ENCODE results near the gene LGSN.

LGSN gene

DNA sequence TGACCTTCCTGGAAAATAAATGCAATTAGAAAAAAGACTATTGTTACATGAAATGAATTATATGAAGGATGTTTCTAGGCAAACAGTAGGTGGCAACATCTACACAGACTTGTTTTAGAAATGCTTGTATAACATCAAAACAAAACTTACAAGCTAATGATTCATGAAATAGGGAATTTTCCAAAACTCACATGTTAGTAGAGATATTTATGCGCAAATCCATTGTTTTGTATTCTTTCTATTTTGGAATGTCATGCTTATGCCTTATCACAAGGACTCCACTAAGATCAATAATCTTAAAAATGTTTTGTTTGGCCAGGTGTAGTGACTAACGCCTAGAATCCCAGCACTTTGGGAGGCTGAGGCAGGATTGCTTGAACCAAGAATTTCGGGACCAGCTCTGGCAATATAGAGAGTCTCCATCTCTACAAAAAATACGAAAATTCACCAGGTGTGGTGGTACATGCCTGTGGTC is 32.3 kb upstream of the LGSN start:
- H3K79me2 ChIP-seq (ENCODE audit: control insufficient read depth, low read length) = no peaks in the 10 kb centered on the region
- no peaks in the 10 kb centered on the region for H3K36me3 ChIP-seq (ENCODE audit: control insufficient read depth, low read length)
- H3K9me2 ChIP-seq (replicated peaks; ENCODE audit: control insufficient read depth, low read length) = no peaks in the 10 kb centered on the region
- H3K9me3 ChIP-seq (ENCODE audit: control insufficient read depth, insufficient read depth, low read length) = no peaks in the 10 kb centered on the region
- peak overlapping the region; percentile 53 for H3K4me3 ChIP-seq (ENCODE audit: low read length)
- TF ChIP-seq EZH2phosphoT487 (IDR thresholded peaks at IDR 0.05; ENCODE audit: borderline replicate concordance, low read length) (no peak), CTCF (IDR thresholded peaks at IDR 0.05; ENCODE audit: low read depth, low read length, poor library complexity, severe bottlenecking) (peak; percentile 34)
- no peaks in the 10 kb centered on the region; the same call in 1 of the 2 replicates for H3F3A ChIP-seq (ENCODE audit: control insufficient read depth, insufficient read depth)
- H3K27ac ChIP-seq (ENCODE audit: low read depth, low read length) = 0 out of 2 replicates have a peak overlapping the region, but pooled peaks have one; percentile 30
- H4K20me1 ChIP-seq (ENCODE audit: control insufficient read depth, insufficient read depth, low read depth, low read length) = no peaks in the 10 kb centered on the region
- H3K27me3 ChIP-seq (ENCODE audit: control insufficient read depth, low read length) = peaks cover 14% of the 10 kb centered on the region; the same call in 1 of the 2 replicates
- H3K4me1 ChIP-seq (ENCODE audit: control insufficient read depth, low read length) = peaks cover 22% of the 10 kb centered on the region
- peak overlapping the region; percentile 75 for H3K4me2 ChIP-seq (ENCODE audit: low read length)

DNA sequence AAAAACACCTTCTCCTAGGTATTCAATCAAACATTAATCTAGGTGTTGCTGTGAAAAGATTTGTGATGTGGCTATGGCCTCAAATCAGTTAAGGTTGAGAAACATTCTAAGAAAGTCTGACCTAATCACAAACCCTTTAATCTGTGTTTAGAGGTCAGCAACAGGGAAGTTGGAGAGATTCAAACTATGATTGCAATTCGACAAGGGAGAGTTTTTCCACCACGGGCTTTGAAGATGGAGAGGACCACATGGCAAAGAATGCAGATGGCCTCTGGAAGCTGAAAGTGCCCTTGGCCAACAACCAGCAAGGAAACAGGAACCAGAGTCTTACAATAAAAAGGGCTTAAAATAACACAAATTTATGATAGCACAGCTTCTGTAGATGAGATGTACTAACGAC is 29.6 kb upstream of the LGSN start:
- no peak overlapping the region for H3K27ac ChIP-seq (ENCODE audit: low read depth, low read length)
- H3K9me2 ChIP-seq (replicated peaks; ENCODE audit: control insufficient read depth, low read length) = no peaks in the 10 kb centered on the region
- H3K4me2 ChIP-seq (ENCODE audit: low read length) = no peak overlapping the region
- H3K4me3 ChIP-seq (ENCODE audit: low read length) = no peak overlapping the region
- no peaks in the 10 kb centered on the region for H3K36me3 ChIP-seq (ENCODE audit: control insufficient read depth, low read length)
- H3K79me2 ChIP-seq (ENCODE audit: control insufficient read depth, low read length) = no peaks in the 10 kb centered on the region
- H3F3A ChIP-seq (ENCODE audit: control insufficient read depth, insufficient read depth) = no peaks in the 10 kb centered on the region; the same call in 1 of the 2 replicates
- H3K4me1 ChIP-seq (ENCODE audit: control insufficient read depth, low read length) = peaks cover 22% of the 10 kb centered on the region
- H3K27me3 ChIP-seq (ENCODE audit: control insufficient read depth, low read length) = peaks cover 14% of the 10 kb centered on the region; the same call in 1 of the 2 replicates
- no peak for TF ChIP-seq CTCF (IDR thresholded peaks at IDR 0.05; ENCODE audit: low read depth, low read length, poor library complexity, severe bottlenecking)
- TF ChIP-seq EZH2phosphoT487 (IDR thresholded peaks at IDR 0.05; ENCODE audit: borderline replicate concordance, low read length) = no peak
- H4K20me1 ChIP-seq (ENCODE audit: control insufficient read depth, insufficient read depth, low read depth, low read length) = no peaks in the 10 kb centered on the region
- H3K9me3 ChIP-seq (ENCODE audit: control insufficient read depth, insufficient read depth, low read length) = no peaks in the 10 kb centered on the region

DNA sequence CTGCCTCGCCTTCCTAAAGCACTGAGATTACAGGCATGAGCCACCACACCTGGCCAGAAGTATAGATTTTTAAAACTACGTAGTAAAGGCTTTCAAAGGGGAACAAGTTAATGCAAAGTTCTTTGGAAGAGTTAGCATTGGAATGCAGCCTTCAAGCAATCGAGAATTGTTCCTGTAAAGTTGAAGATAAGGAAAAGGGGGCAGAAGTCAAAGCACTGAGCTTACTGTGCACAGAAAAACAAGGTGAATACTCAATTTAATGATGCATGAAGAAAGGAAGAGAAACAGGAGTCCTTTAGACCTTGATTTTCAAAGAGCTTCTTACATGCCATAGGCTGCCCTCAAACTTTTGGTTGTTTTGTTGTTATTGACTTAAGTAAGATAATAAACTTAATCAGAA is 29.1 kb upstream of the LGSN start:
- TF ChIP-seq CTCF (IDR thresholded peaks at IDR 0.05; ENCODE audit: low read depth, low read length, poor library complexity, severe bottlenecking) (no peak), EZH2phosphoT487 (IDR thresholded peaks at IDR 0.05; ENCODE audit: borderline replicate concordance, low read length) (no peak)
- no peaks in the 10 kb centered on the region for H4K20me1 ChIP-seq (ENCODE audit: control insufficient read depth, insufficient read depth, low read depth, low read length)
- H3K27me3 ChIP-seq (ENCODE audit: control insufficient read depth, low read length) = peaks cover 14% of the 10 kb centered on the region; the same call in 1 of the 2 replicates
- no peaks in the 10 kb centered on the region for H3K9me2 ChIP-seq (replicated peaks; ENCODE audit: control insufficient read depth, low read length)
- no peak overlapping the region for H3K27ac ChIP-seq (ENCODE audit: low read depth, low read length)
- no peaks in the 10 kb centered on the region for H3K79me2 ChIP-seq (ENCODE audit: control insufficient read depth, low read length)
- no peaks in the 10 kb centered on the region; the same call in 1 of the 2 replicates for H3F3A ChIP-seq (ENCODE audit: control insufficient read depth, insufficient read depth)
- no peaks in the 10 kb centered on the region for H3K36me3 ChIP-seq (ENCODE audit: control insufficient read depth, low read length)
- peaks cover 19% of the 10 kb centered on the region for H3K4me1 ChIP-seq (ENCODE audit: control insufficient read depth, low read length)
- H3K4me3 ChIP-seq (ENCODE audit: low read length) = no peak overlapping the region
- H3K9me3 ChIP-seq (ENCODE audit: control insufficient read depth, insufficient read depth, low read length) = no peaks in the 10 kb centered on the region
- H3K4me2 ChIP-seq (ENCODE audit: low read length) = no peak overlapping the region
